HEK293T (cell line): Measurements from ENCODE around the gene FIS1.

Source experiments
- BHLHE40 ChIP-seq: fragments of 450-650 bp; IDR thresholded peaks from 2 replicates; pipeline ENCODE4 v1.6.1; 2016; ENCODE audit warnings: mild to moderate bottlenecking, moderate library complexity, borderline replicate concordance
- CTBP1 ChIP-seq: fragments of 450-650 bp; IDR thresholded peaks from 2 replicates; pipeline ENCODE4 v1.6.1; 2016; ENCODE audit warnings: borderline replicate concordance
- ELF4 ChIP-seq: fragments of 450-650 bp; IDR thresholded peaks from 2 replicates; pipeline ENCODE4 v1.6.1; 2017; ENCODE audit warnings: antibody characterized with exemption
- FOXA1 ChIP-seq: fragments of 450-650 bp; IDR thresholded peaks from 2 replicates; pipeline ENCODE4 v1.6.1; 2016; ENCODE audit warnings: mild to moderate bottlenecking
- FOXK2 ChIP-seq: fragments of 450-650 bp; IDR thresholded peaks from 2 replicates; pipeline ENCODE4 v1.6.1; 2016; ENCODE audit warnings: mild to moderate bottlenecking
- FOXM1 ChIP-seq: fragments of 450-650 bp; IDR thresholded peaks from 2 replicates; pipeline ENCODE4 v1.6.1; 2017; ENCODE audit warnings: mild to moderate bottlenecking, borderline replicate concordance
- L3MBTL2 ChIP-seq: fragments of 450-650 bp; conservative IDR thresholded peaks from 2 replicates; pipeline ENCODE4 v1.6.1; 2016; ENCODE audit warnings: mild to moderate bottlenecking
- SUZ12 ChIP-seq: fragments of 450-650 bp; IDR thresholded peaks from 2 replicates; pipeline ENCODE4 v1.6.1; 2016; ENCODE audit warnings: mild to moderate bottlenecking
- TARDBP ChIP-seq: fragments of 450-650 bp; IDR thresholded peaks from 2 replicates; pipeline ENCODE4 v1.6.1; 2016

DNA sequence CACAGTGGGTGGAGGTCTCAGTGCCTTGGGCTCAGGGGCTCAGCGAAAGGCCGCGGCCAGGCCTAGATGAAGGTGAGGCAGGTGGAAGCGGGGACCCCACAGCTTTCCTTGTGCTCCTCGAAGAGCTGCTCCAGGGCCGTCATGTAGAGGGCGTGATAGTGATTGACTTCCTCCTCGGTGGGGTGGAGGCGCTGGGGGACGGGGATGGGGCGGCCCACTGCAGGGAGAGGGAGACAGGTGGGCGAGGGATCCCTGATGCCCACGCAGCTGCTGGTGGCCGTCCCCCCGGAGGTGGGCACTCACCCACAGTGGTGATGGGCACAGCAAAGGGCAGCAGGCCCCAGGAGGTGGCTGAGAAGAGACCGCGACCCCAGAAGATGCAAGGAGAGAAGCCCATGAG is 49.0 kb downstream of the FIS1 start:
- no peak for TF ChIP-seq ELF4
- TF ChIP-seq FOXA1, result no peak
- TF ChIP-seq TARDBP, result no peak
- TF ChIP-seq SUZ12, result no peak
- TF ChIP-seq FOXK2, result no peak
- no peak for TF ChIP-seq CTBP1
- TF ChIP-seq BHLHE40, result no peak
- no peak for TF ChIP-seq FOXM1
- TF ChIP-seq L3MBTL2, result no peak
